Smooth muscle cell (in vitro differentiated cells): Measurements from ENCODE around the gene BCAS3. TPM values are rescaled to one million over a fixed set of nuclear protein-coding genes. Genes with fewer than 3 reads are reported as not detected.

Experiments
- DNase-seq: peaks from one replicate; lab custom pipeline; 2025; ENCODE audit not compliant: unreplicated experiment; lab: John Stamatoyannopoulos, UW
- H2AFZ ChIP-seq: fragments of 200-600 bp; sonication (generic); 2 replicates; pipeline ENCODE4 v1.6.0; 2016; ENCODE audit warnings: antibody characterized with exemption, low read depth, mild to moderate bottlenecking
- H3F3A ChIP-seq: fragments of 200-600 bp; sonication (generic); 2 replicates; pipeline ENCODE4 v1.6.0; 2017; ENCODE audit warnings: antibody characterized with exemption, low read depth
- H3K27ac ChIP-seq: fragments of 200-600 bp; sonication (generic); 2 replicates; pipeline ENCODE4 v1.5.1; 2016; ENCODE audit warnings: low read depth, mild to moderate bottlenecking
- H3K27me3 ChIP-seq: fragments of 200-600 bp; sonication (generic); 2 replicates; pipeline ENCODE4 v1.6.1; 2016; ENCODE audit warnings: low read depth, mild to moderate bottlenecking
- H3K36me3 ChIP-seq: fragments of 200-600 bp; sonication (generic); 2 replicates; pipeline ENCODE4 v1.5.1; 2016; ENCODE audit warnings: low read depth
- H3K4me1 ChIP-seq: fragments of 200-600 bp; sonication (generic); 2 replicates; pipeline ENCODE4 v1.5.1; 2016; ENCODE audit warnings: low read depth
- H3K4me2 ChIP-seq: fragments of 200-600 bp; sonication (generic); 2 replicates; pipeline ENCODE4 v1.6.0; 2016; ENCODE audit warnings: mild to moderate bottlenecking
- H3K4me3 ChIP-seq: fragments of 200-600 bp; sonication (generic); 2 replicates; pipeline ENCODE4 v1.5.1; 2016; ENCODE audit warnings: mild to moderate bottlenecking
- H3K79me2 ChIP-seq: fragments of 200-600 bp; sonication (generic); 2 replicates; pipeline ENCODE4 v1.6.0; 2016; ENCODE audit warnings: low read depth, mild to moderate bottlenecking
- H3K9ac ChIP-seq: fragments of 200-600 bp; sonication (generic); 2 replicates; pipeline ENCODE4 v1.6.0; 2016; ENCODE audit warnings: low read depth
- H3K9me3 ChIP-seq: fragments of 200-600 bp; sonication (generic); replicated peaks from 2 replicates; pipeline ENCODE4 v1.5.1; 2016; ENCODE audit warnings: low read depth
- H4K20me1 ChIP-seq: fragments of 200-600 bp; sonication (generic); 2 replicates; pipeline ENCODE4 v1.6.0; 2016; ENCODE audit warnings: low read depth
- WGBS: methylation state at CpG from one replicate; pipeline ENCODE4 v1.1.7; 2016; ENCODE audit warnings: low lambda C conversion rate; 5-methylcytosine and 5-hydroxymethylcytosine counted together
- polyA plus RNA-seq: library from polyadenylated mRNA; unstranded; fragments of >200 nt; fragmentation: Nextera tagmentation; extraction: Ambion mirVana; gene quantifications from 2 replicates; pipeline ENCODE4 v1.2.1, GENCODE V29; 2016
- total RNA-seq: library from RNA; depleted of rRNA; stranded (reverse); fragments of >200 nt; gene quantifications from 2 replicates; pipeline ENCODE4 v1.2.3, GENCODE V29; 2014
- TF ChIP-seq, protein P1 (sequence below): fragments of 200-600 bp; sonication (generic); IDR thresholded peaks from 2 replicates; pipeline ENCODE4 v1.5.1; 2017; ENCODE audit warnings: borderline replicate concordance, mild to moderate bottlenecking, antibody characterized with exemption; ENCODE audit not compliant: insufficient read depth, poor library complexity, severe bottlenecking

Gene BCAS3
- total and polyA plus RNA-seq, 2 experiments from 2014 or later: 17.2 to 54.5 TPM

DNA sequence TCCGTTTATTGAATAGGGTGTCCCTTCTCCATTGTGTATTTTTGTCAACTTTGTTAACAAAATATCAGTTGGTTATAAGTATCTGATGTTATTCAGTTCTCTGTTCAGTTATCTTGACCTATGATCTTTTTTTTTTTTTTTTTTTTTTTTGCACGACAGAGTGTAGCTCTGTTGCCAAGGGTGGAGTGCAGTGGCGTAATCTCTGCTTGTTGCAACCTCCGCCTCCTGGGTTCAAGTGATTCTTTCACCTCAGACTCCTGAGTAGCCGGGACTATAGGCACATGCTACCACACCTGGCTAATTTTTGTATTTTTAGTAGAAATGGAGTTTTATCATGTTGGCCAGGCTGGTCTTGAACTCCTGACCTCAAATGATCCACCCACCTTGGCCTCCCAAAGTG, 215.8 kb downstream of the BCAS3 start:
- Histone ChIP-seq H3K4me3 (no peak overlapping the region), H3K4me1 (peaks cover 3% of the 10 kb centered on the region), H3K79me2 (peaks cover 8% of the 10 kb centered on the region), H3K9ac (no peak overlapping the region), H3K27me3 (no peaks in the 10 kb centered on the region), H3K36me3 (peaks cover 2% of the 10 kb centered on the region), H2AFZ (no peak overlapping the region), H3F3A (no peaks in the 10 kb centered on the region), H3K27ac (no peak overlapping the region), H4K20me1 (no peaks in the 10 kb centered on the region), H3K9me3 (peaks cover 4% of the 10 kb centered on the region), H3K4me2 (no peak overlapping the region)
- DNase-seq: no peak
- 97% methylated on average over 5 of the region's 5 CpGs for WGBS
- TF ChIP-seq, protein P1, sequence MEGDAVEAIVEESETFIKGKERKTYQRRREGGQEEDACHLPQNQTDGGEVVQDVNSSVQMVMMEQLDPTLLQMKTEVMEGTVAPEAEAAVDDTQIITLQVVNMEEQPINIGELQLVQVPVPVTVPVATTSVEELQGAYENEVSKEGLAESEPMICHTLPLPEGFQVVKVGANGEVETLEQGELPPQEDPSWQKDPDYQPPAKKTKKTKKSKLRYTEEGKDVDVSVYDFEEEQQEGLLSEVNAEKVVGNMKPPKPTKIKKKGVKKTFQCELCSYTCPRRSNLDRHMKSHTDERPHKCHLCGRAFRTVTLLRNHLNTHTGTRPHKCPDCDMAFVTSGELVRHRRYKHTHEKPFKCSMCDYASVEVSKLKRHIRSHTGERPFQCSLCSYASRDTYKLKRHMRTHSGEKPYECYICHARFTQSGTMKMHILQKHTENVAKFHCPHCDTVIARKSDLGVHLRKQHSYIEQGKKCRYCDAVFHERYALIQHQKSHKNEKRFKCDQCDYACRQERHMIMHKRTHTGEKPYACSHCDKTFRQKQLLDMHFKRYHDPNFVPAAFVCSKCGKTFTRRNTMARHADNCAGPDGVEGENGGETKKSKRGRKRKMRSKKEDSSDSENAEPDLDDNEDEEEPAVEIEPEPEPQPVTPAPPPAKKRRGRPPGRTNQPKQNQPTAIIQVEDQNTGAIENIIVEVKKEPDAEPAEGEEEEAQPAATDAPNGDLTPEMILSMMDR: no peak

DNA sequence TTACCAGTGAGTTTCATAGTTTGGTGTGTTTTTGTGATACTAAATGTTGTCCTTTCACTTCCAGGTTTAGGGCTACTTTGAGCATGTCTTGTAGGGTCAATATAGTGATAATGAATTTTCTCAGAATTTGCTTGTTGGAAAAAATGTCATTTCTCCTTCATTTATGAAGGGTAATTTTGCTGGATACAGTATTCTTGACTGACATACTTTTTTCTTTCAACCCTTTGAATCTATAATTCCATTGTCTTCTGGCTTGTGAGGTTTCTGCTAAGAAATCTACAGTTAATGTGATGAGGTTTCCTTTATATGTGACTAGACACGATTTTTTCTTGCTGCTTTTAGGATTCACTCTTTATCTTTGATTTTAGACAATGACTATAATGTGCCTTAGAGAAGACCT, 219.3 kb downstream of the BCAS3 start:
- Histone ChIP-seq H3K27me3 (no peaks in the 10 kb centered on the region), H4K20me1 (no peaks in the 10 kb centered on the region), H3F3A (no peaks in the 10 kb centered on the region), H3K4me3 (no peak overlapping the region), H3K9ac (no peak overlapping the region), H3K27ac (no peak overlapping the region), H3K4me1 (no peaks in the 10 kb centered on the region), H3K4me2 (no peak overlapping the region), H3K79me2 (peaks cover 8% of the 10 kb centered on the region), H3K36me3 (peaks cover 2% of the 10 kb centered on the region), H2AFZ (no peak overlapping the region), H3K9me3 (peaks cover 4% of the 10 kb centered on the region)
- 88% methylated on average over 1 of the region's 1 CpG for WGBS
- no peak for DNase-seq
- TF ChIP-seq, protein P1: no peak

DNA sequence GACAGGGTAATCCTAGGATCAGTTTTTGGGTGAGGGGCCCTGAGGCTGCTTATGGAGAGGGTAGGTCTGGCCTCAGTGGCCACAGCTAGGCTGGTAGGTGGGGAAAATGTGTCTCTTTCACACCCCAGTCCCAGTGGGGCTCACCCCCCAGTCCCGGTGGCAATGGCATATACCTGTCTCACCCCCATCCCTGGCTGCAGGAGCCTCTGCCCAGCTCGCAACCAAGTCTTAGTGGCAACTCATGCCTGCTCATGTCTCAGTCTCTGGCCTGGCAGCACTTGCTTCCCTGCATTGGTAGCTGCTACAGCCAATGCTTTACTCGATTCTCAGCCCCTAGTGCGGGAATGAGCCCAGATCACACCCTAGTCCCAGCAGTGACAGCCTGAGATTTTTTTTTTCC, 221.5 kb downstream of the BCAS3 start:
- TF ChIP-seq, protein P1: no peak

DNA sequence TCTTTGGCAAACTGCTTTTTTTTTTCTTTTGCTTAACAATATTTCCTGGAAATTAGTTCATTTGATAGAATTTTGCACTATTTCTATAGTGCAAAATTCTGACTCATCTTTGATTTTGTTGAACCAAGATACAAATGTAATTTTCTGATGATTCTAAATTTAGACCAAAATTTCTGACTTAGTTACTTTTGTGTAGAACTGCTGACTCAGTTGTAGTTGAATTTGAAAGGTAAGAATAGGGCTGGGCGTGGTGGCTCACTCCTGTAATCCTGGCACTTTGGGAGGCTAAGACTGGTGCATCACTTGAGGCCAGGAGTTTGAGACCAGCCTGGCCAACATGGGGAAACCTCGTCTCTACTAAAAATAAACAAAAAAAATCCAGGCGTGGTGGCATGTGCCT, 223.0 kb downstream of the BCAS3 start:
- no peaks in the 10 kb centered on the region for H3K4me1 ChIP-seq
- H3K9me3 ChIP-seq: peaks cover 4% of the 10 kb centered on the region
- no peak overlapping the region for H3K4me3 ChIP-seq
- peaks cover 1% of the 10 kb centered on the region for H3K79me2 ChIP-seq
- H3K36me3 ChIP-seq: no peaks in the 10 kb centered on the region
- H3K27me3 ChIP-seq: no peaks in the 10 kb centered on the region
- H4K20me1 ChIP-seq: no peaks in the 10 kb centered on the region
- H2AFZ ChIP-seq: no peak overlapping the region
- WGBS: 89% methylated on average over 3 of the region's 3 CpGs
- H3K27ac ChIP-seq: no peak overlapping the region
- H3F3A ChIP-seq: no peaks in the 10 kb centered on the region
- H3K4me2 ChIP-seq: no peak overlapping the region
- H3K9ac ChIP-seq: no peak overlapping the region
- no peak for DNase-seq
- TF ChIP-seq, protein P1: no peak

More for the DNA sequence above, 221.5 kb downstream of the BCAS3 start:
- H3K4me3 ChIP-seq: no peak overlapping the region
- H3F3A ChIP-seq: no peaks in the 10 kb centered on the region
- H3K4me2 ChIP-seq: no peak overlapping the region
- H3K36me3 ChIP-seq: peaks cover 2% of the 10 kb centered on the region
- peaks cover 8% of the 10 kb centered on the region for H3K79me2 ChIP-seq
- H3K4me1 ChIP-seq: no peaks in the 10 kb centered on the region
- H3K27ac ChIP-seq: no peak overlapping the region
- H2AFZ ChIP-seq: no peak overlapping the region
- H3K9me3 ChIP-seq: peaks cover 4% of the 10 kb centered on the region
- no peaks in the 10 kb centered on the region for H3K27me3 ChIP-seq
- H3K9ac ChIP-seq: no peak overlapping the region
- no peaks in the 10 kb centered on the region for H4K20me1 ChIP-seq
- no peak for DNase-seq
- 96% methylated on average over 4 of the region's 4 CpGs for WGBS
